Measurements from ENCODE around the gene SYCN. TPM values are rescaled to one million over a fixed set of nuclear protein-coding genes. Genes with fewer than 3 reads are reported as not detected.

Gene SYCN, protein sequence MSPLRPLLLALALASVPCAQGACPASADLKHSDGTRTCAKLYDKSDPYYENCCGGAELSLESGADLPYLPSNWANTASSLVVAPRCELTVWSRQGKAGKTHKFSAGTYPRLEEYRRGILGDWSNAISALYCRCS
- total RNA-seq (1 to 10 TPM in 2 of 5 donors, under 1 TPM in 1, not detected in 2; 0.82 to 1.7 (median 1.1) TPM), total RNA-seq (0 reads per million in 29 experiments)
- total RNA-seq (2013): not detected

DNA sequence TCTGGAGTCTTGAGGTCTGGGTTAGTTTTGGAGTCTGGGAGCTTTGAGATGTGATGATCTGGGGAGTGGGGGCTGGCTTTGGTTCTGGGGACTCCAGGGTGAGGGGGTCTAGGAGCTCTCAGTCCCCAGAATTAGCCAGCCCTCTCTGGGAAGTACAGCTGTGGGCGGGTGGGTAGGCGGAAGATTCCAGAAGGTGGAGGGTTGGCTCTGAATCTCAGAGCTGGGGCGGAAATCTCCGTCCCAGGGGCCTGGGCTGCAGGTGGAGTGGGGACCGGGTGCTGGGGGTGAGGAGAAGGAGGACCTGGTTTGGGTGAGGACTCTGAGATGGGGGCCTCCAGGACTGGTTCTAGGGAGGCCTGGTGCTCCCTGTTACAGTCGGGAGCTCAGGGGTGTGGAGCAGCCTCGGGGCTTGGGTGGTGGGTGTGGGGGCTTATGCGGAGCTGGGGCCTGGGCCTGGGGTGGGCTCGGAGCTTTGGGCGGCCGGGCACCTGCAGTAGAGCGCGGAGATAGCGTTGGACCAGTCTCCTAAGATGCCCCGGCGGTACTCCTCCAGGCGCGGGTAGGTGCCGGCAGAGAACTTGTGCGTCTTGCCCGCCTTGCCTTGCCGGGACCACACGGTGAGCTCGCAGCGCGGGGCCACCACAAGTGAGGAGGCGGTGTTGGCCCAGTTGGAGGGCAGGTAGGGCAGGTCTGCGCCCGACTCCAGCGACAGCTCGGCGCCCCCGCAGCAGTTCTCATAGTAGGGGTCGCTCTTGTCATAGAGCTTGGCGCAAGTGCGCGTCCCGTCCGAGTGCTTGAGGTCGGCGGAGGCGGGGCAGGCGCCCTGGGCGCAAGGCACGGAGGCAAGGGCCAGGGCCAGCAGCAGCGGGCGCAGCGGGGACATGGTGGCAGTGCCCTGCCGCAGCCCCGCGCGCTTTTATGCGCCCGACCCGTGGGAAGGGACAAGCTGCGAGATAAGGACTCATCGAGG is at the start of gene SYCN:
Gene SYCN (minus strand): TSS at position 892 of the 970 bp plus-strand sequence. CDS start 9 bp downstream, at position 883.
- POLR2A ChIA-PET: interaction anchor here in 1 of 2 donors (0.7 kb wide), 1 partner anchor 829 kb away, joined by 3 read pairs; the partner anchor contains the start of gene PSMD8
- Mint-ChIP-seq H3K27me3 (peaks cover 40 to 66% of the 10 kb centered on the region in 2 donors), H3K4me3 (no peak within 1 kb of the TSS)

DNA sequence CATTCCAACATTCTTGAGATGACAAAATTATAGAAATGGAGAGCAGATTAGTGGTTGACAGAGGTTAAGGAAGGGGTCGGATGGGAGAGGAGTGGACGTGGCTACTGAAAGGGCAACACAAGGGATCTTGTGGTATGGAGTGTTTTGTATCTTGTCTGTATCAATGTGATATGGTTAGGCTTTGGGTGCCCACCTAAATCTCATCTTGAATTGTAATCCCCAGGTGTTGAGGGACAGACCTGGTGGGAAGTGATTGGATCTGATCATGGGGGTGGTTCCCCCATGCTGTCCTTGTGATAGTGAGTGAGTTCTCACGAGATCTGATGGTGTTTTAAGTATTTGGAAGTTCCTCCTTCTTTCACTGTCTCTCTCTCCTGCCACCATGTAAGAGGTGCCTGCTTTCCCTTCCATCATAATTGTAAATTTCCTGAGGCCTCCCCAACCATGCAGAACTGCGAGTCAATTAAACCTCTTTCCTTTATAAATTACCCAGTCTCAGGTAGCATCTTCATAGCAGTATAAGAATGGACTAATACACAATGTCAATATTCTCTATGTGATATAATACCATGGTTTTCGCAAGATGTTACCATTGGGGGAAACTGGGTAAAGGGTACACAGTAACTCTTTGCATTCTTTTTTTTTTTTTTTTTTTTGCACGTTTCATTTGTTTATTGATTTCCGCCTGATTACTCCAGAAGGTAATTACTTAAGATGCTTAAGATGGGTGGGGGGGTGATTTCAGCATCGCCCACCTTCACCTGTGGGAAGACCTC is 49.5 kb upstream of the SYCN start:
- DNase-seq: no peak
- peaks cover 0 to 9% of the 10 kb centered on the region in 2 donors for H3K27me3 Mint-ChIP-seq
- H3K27ac Mint-ChIP-seq: no peak overlapping the region
- H3K4me3 Mint-ChIP-seq: no peak overlapping the region
- H3K36me3 ChIP-seq (ENCODE audit: control insufficient read depth in 2 of 2, extremely low read depth in 1 of 2, insufficient read depth in 1 of 2, low read length in 1 of 2): no peaks in the 10 kb centered on the region
- peaks cover 3 to 12% (median 7%) of the 10 kb centered on the region in 3 donors for H3K4me1 Mint-ChIP-seq
- ChIA-PET POLR2A (no interaction called here), CTCF (no interaction called here)
- peaks cover 0 to 16% of the 10 kb centered on the region in 2 experiments for H3K27me3 ChIP-seq (replicated peaks in 1 of 2; ENCODE audit: control insufficient read depth in 2 of 2, extremely low read depth in 1 of 2, insufficient read depth in 2 of 2, low read length in 1 of 2)
- H3K4me3 ChIP-seq (ENCODE audit: control insufficient read depth in 1 of 2, extremely low read depth in 1 of 2, low read length in 1 of 2): no peak overlapping the region
- no peak overlapping the region for H3K27ac ChIP-seq (ENCODE audit: low read length)
- no peak for ATAC-seq (replicated peaks in 1 of 4)
- WGBS (ENCODE audit: insufficient coverage): 100% methylated on average over 2 of the region's 8 CpGs
- no peaks in the 10 kb centered on the region for H3K36me3 Mint-ChIP-seq
- H3K9me3 ChIP-seq: no peaks in the 10 kb centered on the region
- H3K4me1 ChIP-seq (ENCODE audit: control insufficient read depth in 1 of 2, extremely low read depth in 1 of 2, insufficient read depth in 2 of 2, low read length in 2 of 2): peaks cover 0 to 4% of the 10 kb centered on the region in 2 experiments
- H3K9me3 Mint-ChIP-seq: no peaks in the 10 kb centered on the region

More for the DNA sequence above, at the start of gene SYCN:
- no peaks in the 10 kb centered on the region for H3K36me3 ChIP-seq (ENCODE audit: control insufficient read depth in 2 of 2, extremely low read depth in 1 of 2, insufficient read depth in 1 of 2, low read length in 1 of 2)
- H3K9me3 ChIP-seq: no peaks in the 10 kb centered on the region
- no peak within 1 kb of the TSS for H3K27ac Mint-ChIP-seq
- H3K9me3 Mint-ChIP-seq: no peaks in the 10 kb centered on the region
- CTCF ChIA-PET: interaction anchor here in 1 of 2 donors (0.5 kb wide), 1 partner anchor 91 kb away, joined by 3 read pairs; no protein-coding TSS in a partner anchor
- H3K27ac ChIP-seq (ENCODE audit: low read length): no peak within 1 kb of the TSS
- peaks cover 8 to 68% of the 10 kb centered on the region in 2 experiments for H3K27me3 ChIP-seq (replicated peaks in 1 of 2; ENCODE audit: control insufficient read depth in 2 of 2, extremely low read depth in 1 of 2, insufficient read depth in 2 of 2, low read length in 1 of 2)
- ATAC-seq (replicated peaks in 1 of 4) (no peak), DNase-seq (no peak)
- 25% methylated on average over 57 of the region's 57 CpGs for WGBS (ENCODE audit: insufficient coverage)
- H3K4me1 ChIP-seq (ENCODE audit: control insufficient read depth in 1 of 2, extremely low read depth in 1 of 2, insufficient read depth in 2 of 2, low read length in 2 of 2): no peaks in the 10 kb centered on the region
- no peaks in the 10 kb centered on the region for H3K4me1 Mint-ChIP-seq
- H3K36me3 Mint-ChIP-seq: no peaks in the 10 kb centered on the region
- no peak within 1 kb of the TSS for H3K4me3 ChIP-seq (ENCODE audit: control insufficient read depth in 1 of 2, extremely low read depth in 1 of 2, low read length in 1 of 2)

DNA sequence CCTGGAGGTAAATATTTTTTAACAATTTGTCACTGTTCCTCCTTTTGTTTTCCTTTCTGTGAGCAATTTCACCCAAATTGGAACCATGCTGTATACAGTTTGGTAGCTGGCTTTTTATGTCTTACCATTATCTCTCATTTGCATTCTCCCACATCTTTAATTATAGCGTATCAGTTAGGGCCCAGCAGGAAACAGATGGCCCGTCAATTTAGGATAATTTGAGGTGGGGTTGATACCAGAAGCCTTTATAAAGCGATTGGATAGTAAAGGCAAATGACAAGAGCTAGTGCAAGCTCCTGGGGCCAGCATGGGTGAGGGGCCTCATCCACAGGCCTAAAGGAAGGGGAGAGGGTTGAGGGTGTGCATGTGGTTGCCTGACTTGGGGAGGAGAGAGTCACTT is 48.4 kb upstream of the SYCN start:
- no peaks in the 10 kb centered on the region for H3K9me3 ChIP-seq
- H3K4me3 ChIP-seq (ENCODE audit: control insufficient read depth in 1 of 2, extremely low read depth in 1 of 2, low read length in 1 of 2): no peak overlapping the region
- peaks cover 0 to 26% of the 10 kb centered on the region in 2 experiments for H3K27me3 ChIP-seq (replicated peaks in 1 of 2; ENCODE audit: control insufficient read depth in 2 of 2, extremely low read depth in 1 of 2, insufficient read depth in 2 of 2, low read length in 1 of 2)
- H3K36me3 ChIP-seq (ENCODE audit: control insufficient read depth in 2 of 2, extremely low read depth in 1 of 2, insufficient read depth in 1 of 2, low read length in 1 of 2): no peaks in the 10 kb centered on the region
- no peaks in the 10 kb centered on the region for H3K36me3 Mint-ChIP-seq
- ChIA-PET CTCF (interaction anchor here in 1 of 2 donors (0.6 kb wide), 1 partner anchor 1697 kb away, joined by 3 read pairs; no protein-coding TSS in a partner anchor), POLR2A (no interaction called here)
- H3K9me3 Mint-ChIP-seq: no peaks in the 10 kb centered on the region
- no peak overlapping the region for H3K4me3 Mint-ChIP-seq
- no peak overlapping the region for H3K27ac ChIP-seq (ENCODE audit: low read length)
- H3K4me1 ChIP-seq (ENCODE audit: control insufficient read depth in 1 of 2, extremely low read depth in 1 of 2, insufficient read depth in 2 of 2, low read length in 2 of 2): peaks cover 0 to 5% of the 10 kb centered on the region in 2 experiments
- ATAC-seq (replicated peaks in 1 of 4) (no peak), DNase-seq (no peak)
- no peak overlapping the region for H3K27ac Mint-ChIP-seq
- 47% methylated on average over 2 of the region's 3 CpGs for WGBS (ENCODE audit: insufficient coverage)
- H3K4me1 Mint-ChIP-seq: peaks cover 0 to 12% (median 2%) of the 10 kb centered on the region in 3 donors
- peaks cover 0 to 9% of the 10 kb centered on the region in 2 donors for H3K27me3 Mint-ChIP-seq

DNA sequence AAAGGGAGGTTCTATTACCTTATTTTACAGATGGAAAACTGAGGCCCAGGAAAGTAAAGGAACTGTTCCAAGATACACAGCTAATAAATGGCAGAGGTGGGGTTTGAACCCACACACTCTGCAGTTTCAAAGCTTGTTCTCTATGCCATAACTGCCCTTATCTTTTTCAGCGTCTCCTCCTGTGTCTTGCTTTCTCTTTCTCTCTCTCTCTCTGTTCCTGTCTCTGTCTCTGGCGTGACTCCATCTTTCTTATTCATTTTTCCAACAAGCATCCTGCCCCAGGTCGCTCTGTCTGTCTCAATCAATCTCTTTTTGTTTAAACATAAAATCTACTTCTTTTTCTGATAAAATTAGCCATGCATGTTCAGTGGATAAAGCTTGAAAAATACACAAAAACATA is 47.8 kb upstream of the SYCN start:
- WGBS (ENCODE audit: insufficient coverage): 42% methylated on average over 2 of the region's 3 CpGs
- no peak for DNase-seq
- no peak for ATAC-seq (replicated peaks in 1 of 4)
- H3K9me3 Mint-ChIP-seq: no peaks in the 10 kb centered on the region
- Histone ChIP-seq H3K27me3 (replicated peaks in 1 of 2; ENCODE audit: control insufficient read depth in 2 of 2, extremely low read depth in 1 of 2, insufficient read depth in 2 of 2, low read length in 1 of 2) (peaks cover 0 to 32% of the 10 kb centered on the region in 2 experiments), H3K4me1 (ENCODE audit: control insufficient read depth in 1 of 2, extremely low read depth in 1 of 2, insufficient read depth in 2 of 2, low read length in 2 of 2) (peaks cover 0 to 12% of the 10 kb centered on the region in 2 experiments), H3K36me3 (ENCODE audit: control insufficient read depth in 2 of 2, extremely low read depth in 1 of 2, insufficient read depth in 1 of 2, low read length in 1 of 2) (no peaks in the 10 kb centered on the region), H3K4me3 (ENCODE audit: control insufficient read depth in 1 of 2, extremely low read depth in 1 of 2, low read length in 1 of 2) (no peak overlapping the region), H3K9me3 (no peaks in the 10 kb centered on the region), H3K27ac (ENCODE audit: low read length) (no peak overlapping the region)
- ChIA-PET CTCF (interaction anchor here in 1 of 2 donors (0.6 kb wide), 1 partner anchor 1698 kb away, joined by 3 read pairs; no protein-coding TSS in a partner anchor), POLR2A (interaction anchor here in 1 of 2 donors (0.6 kb wide), 1 partner anchor 290 kb away, joined by 3 read pairs; no protein-coding TSS in a partner anchor)
- H3K36me3 Mint-ChIP-seq: no peaks in the 10 kb centered on the region
- H3K27me3 Mint-ChIP-seq: peaks cover 0 to 11% of the 10 kb centered on the region in 2 donors
- peaks cover 2 to 12% (median 4%) of the 10 kb centered on the region in 3 donors for H3K4me1 Mint-ChIP-seq
- H3K27ac Mint-ChIP-seq: no peak overlapping the region
- no peak overlapping the region for H3K4me3 Mint-ChIP-seq

DNA sequence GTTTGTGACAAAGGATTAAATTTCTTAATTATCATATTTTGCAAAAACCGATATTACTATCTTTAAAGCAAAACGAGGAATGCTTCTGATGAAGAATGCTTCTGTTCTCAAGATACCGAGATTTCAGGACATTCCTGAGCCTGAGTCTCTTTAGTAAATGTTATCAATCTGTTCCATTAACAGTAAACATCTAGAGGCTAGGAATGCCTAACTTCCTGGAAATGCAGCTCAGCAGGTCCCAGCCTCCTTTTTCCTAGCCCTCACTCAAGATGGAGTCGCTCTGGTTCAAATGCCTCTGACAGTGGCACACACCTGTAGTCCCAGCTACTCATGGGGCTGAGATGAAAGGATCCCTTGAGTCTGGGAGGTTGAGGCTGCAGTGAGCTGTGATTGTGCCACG is 47.0 kb upstream of the SYCN start:
- H3K4me1 ChIP-seq (ENCODE audit: control insufficient read depth in 1 of 2, extremely low read depth in 1 of 2, insufficient read depth in 2 of 2, low read length in 2 of 2): peaks cover 0 to 12% of the 10 kb centered on the region in 2 experiments
- no peak for DNase-seq
- Mint-ChIP-seq H3K9me3 (no peaks in the 10 kb centered on the region), H3K27me3 (peaks cover 0 to 12% of the 10 kb centered on the region in 2 donors), H3K27ac (no peak overlapping the region), H3K4me1 (peaks cover 2 to 12% (median 4%) of the 10 kb centered on the region in 3 donors), H3K4me3 (no peak overlapping the region), H3K36me3 (no peaks in the 10 kb centered on the region)
- 67% methylated on average over 1 of the region's 5 CpGs for WGBS (ENCODE audit: insufficient coverage)
- no peak overlapping the region for H3K4me3 ChIP-seq (ENCODE audit: control insufficient read depth in 1 of 2, extremely low read depth in 1 of 2, low read length in 1 of 2)
- ChIA-PET POLR2A (interaction anchor here in 1 of 2 donors (0.6 kb wide), 1 partner anchor 289 kb away, joined by 3 read pairs; no protein-coding TSS in a partner anchor), CTCF (no interaction called here)
- no peaks in the 10 kb centered on the region for H3K9me3 ChIP-seq
- H3K27me3 ChIP-seq (replicated peaks in 1 of 2; ENCODE audit: control insufficient read depth in 2 of 2, extremely low read depth in 1 of 2, insufficient read depth in 2 of 2, low read length in 1 of 2): peaks cover 0 to 33% of the 10 kb centered on the region in 2 experiments
- no peak for ATAC-seq (replicated peaks in 1 of 4)
- no peak overlapping the region for H3K27ac ChIP-seq (ENCODE audit: low read length)
- H3K36me3 ChIP-seq (ENCODE audit: control insufficient read depth in 2 of 2, extremely low read depth in 1 of 2, insufficient read depth in 1 of 2, low read length in 1 of 2): no peaks in the 10 kb centered on the region
